Kidney epithelial cell (primary cell): Measurements from ENCODE around the gene CHST3. TPM values are rescaled to one million over a fixed set of nuclear protein-coding genes. Genes with fewer than 3 reads are reported as not detected.

Source experiments
- DNase-seq: peaks from one replicate; pipeline ENCODE4 v3.0.0-alpha.2; 2010; ENCODE audit warnings: low read depth
- H3K27me3 ChIP-seq: 2 replicates; pipeline ENCODE4 v1.6.0; 2011; ENCODE audit warnings: low read length; ENCODE audit not compliant: control insufficient read depth, insufficient read depth
- H3K36me3 ChIP-seq: 2 replicates; pipeline ENCODE4 v1.5.1; 2011; ENCODE audit warnings: low read length; ENCODE audit not compliant: control insufficient read depth, insufficient read depth
- H3K4me3 ChIP-seq: 2 replicates; pipeline ENCODE4 v1.5.1; 2011; ENCODE audit warnings: low read depth, mild to moderate bottlenecking, control low read depth, low read length
- CTCF ChIP-seq: IDR thresholded peaks from 2 replicates; pipeline ENCODE4 v1.5.1; 2011; ENCODE audit warnings: mild to moderate bottlenecking, moderate library complexity, low read length, control low read depth, inconsistent platforms; ENCODE audit not compliant: insufficient read depth, poor library complexity, severe bottlenecking
- total RNA-seq: library from RNA; depleted of rRNA; stranded (reverse); fragments of >200 nt; gene quantifications from 2 replicates; pipeline ENCODE4 v1.2.3, GENCODE V29; 2015

CHST3 gene
- total RNA-seq, 1 donor from 2014 or later, result 48.6 TPM

GRCh38 chr10:71969929-71970328 is 5.7 kb downstream of the CHST3 start:
- no peak for DNase-seq
- H3K27me3 ChIP-seq, result no peaks in the 10 kb centered on the region
- no peak overlapping the region for H3K4me3 ChIP-seq
- H3K36me3 ChIP-seq, result no peaks in the 10 kb centered on the region
- TF ChIP-seq CTCF, result no peak

GRCh38 chr10:71970331-71970730 is 6.1 kb downstream of the CHST3 start:
- peak; percentile 39 for TF ChIP-seq CTCF
- Histone ChIP-seq H3K36me3 (no peaks in the 10 kb centered on the region), H3K4me3 (no peak overlapping the region), H3K27me3 (no peaks in the 10 kb centered on the region)
- DNase-seq, result no peak

GRCh38 chr10:71970869-71971268 is 6.7 kb downstream of the CHST3 start:
- H3K27me3 ChIP-seq, result no peaks in the 10 kb centered on the region
- H3K4me3 ChIP-seq, result no peak overlapping the region
- no peaks in the 10 kb centered on the region for H3K36me3 ChIP-seq
- DNase-seq, result no peak
- no peak for TF ChIP-seq CTCF

- H3K4me3 ChIP-seq, result no peak overlapping the region
- TF ChIP-seq CTCF, result no peak
- no peaks in the 10 kb centered on the region for H3K27me3 ChIP-seq
- H3K36me3 ChIP-seq, result no peaks in the 10 kb centered on the region
- no peak for DNase-seq
These were observed 7.1 kb downstream of the CHST3 start for GRCh38 chr10:71971311-71971731.

GRCh38 chr10:71971769-71972555 is 7.8 kb downstream of the CHST3 start:
- no peak for TF ChIP-seq CTCF
- Histone ChIP-seq H3K4me3 (no peak overlapping the region), H3K36me3 (no peaks in the 10 kb centered on the region), H3K27me3 (no peaks in the 10 kb centered on the region)
- DNase-seq, result no peak
